Activated T-cell treated with anti-CD3 and anti-CD28 coated beads, Interleukin-2, amount 50 U/mL, for 24 hours (primary cell): ENCODE measurements around the gene RUBCNL.

ENCODE experiments used
- DNase-seq: peaks from one replicate; pipeline ENCODE4 v3.0.0-alpha.2; 2020
- H3K27ac Mint-ChIP-seq: 2 replicates; pipeline ENCODE4 v1.8.0; 2020; ENCODE audit warnings: mild to moderate bottlenecking, mixed read lengths
- H3K27me3 Mint-ChIP-seq: 2 replicates; pipeline ENCODE4 v1.8.0; 2020; ENCODE audit warnings: mixed read lengths
- H3K36me3 Mint-ChIP-seq: 2 replicates; pipeline ENCODE4 v1.8.0; 2020; ENCODE audit warnings: low read depth, mixed read lengths
- H3K4me1 Mint-ChIP-seq: 2 replicates; pipeline ENCODE4 v1.8.0; 2020; ENCODE audit warnings: low read depth, mixed read lengths
- H3K4me3 Mint-ChIP-seq: 2 replicates; pipeline ENCODE4 v1.8.0; 2020; ENCODE audit warnings: mild to moderate bottlenecking, moderate library complexity, mixed read lengths
- H3K9me3 Mint-ChIP-seq: 2 replicates; pipeline ENCODE4 v1.8.0; 2020; ENCODE audit warnings: mixed read lengths

The RUBCNL gene

DNA sequence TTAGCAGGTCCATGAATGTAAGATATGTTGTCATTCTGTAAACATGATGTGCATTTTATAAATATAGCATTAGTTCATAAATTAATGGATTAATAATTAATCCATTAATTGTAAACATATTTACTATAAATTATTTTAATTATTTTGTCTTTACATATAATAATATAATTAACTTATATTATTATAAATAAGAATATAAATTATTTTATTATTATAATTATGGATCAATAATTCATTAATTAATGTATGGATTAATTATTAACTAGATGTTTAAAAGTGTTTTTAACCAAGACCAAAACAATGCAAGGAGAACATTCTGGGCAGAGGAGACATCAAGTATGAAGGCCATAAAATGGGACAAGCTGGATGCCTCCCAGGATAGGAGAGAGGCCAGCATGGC lies 72.0 kb downstream of the RUBCNL start:
- H3K4me3 Mint-ChIP-seq: no peak overlapping the region
- peaks cover 31% of the 10 kb centered on the region for H3K4me1 Mint-ChIP-seq
- H3K9me3 Mint-ChIP-seq: no peaks in the 10 kb centered on the region
- no peak for DNase-seq
- peaks cover 29% of the 10 kb centered on the region for H3K36me3 Mint-ChIP-seq
- no peak overlapping the region for H3K27ac Mint-ChIP-seq
- H3K27me3 Mint-ChIP-seq: no peaks in the 10 kb centered on the region

DNA sequence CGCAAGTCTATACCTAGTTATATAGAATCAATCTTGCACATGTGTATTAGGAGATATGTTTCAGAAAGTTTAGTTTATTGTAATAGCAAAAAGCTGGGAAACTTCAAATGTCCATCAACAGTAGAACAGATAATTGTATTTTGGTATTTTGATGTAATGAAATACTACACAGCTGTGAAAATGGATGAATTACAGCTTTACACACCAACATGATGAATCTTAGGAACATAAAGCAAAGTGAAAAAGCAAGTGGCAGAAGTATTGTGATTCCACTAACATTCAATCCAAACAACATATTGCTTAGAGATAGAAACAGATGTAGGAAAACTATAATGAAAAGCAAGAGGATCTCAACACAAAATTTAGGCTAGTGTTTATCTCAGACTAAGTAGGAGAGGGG lies 72.5 kb downstream of the RUBCNL start:
- no peaks in the 10 kb centered on the region for H3K27me3 Mint-ChIP-seq
- peaks cover 29% of the 10 kb centered on the region for H3K36me3 Mint-ChIP-seq
- H3K27ac Mint-ChIP-seq: no peak overlapping the region
- DNase-seq: no peak
- no peak overlapping the region for H3K4me3 Mint-ChIP-seq
- H3K9me3 Mint-ChIP-seq: no peaks in the 10 kb centered on the region
- H3K4me1 Mint-ChIP-seq: peaks cover 33% of the 10 kb centered on the region

DNA sequence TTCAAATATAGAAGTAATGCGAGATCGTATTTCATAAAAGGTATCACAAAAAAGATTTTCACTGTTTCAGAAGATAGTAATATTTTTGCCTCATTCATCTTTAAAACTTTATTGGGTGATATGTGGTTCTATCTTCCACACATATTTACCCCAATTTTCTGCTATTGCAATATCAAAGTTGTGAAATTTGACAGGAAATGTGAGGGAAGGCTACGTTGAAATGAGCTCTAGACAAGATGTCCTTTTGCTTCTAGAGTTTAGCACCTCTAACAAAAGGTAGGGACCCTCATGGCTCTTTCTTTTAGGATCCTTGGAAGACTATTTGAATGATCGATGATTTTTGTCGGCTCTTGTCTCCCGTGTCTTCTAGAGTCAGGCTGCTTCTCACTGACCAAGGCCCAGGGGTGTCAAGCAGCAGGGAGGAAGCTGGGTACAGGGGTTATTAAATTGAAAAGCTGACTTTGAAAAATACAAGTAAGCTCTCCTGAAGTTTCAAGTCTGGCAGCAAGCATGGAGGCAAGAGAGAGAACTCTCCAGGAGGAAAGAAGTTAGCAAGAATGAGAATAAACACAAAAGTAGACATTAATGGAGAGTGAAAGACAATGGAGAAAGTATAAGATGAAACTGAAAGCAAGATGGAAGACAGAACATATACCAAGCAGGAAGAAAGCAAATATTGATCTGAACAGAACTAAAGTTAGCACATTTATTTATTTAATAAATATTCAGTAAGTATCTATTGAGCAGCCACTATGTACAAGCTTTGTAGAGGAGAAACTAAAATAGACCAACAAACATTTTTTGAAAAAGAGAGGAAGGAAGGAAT lies 73.4 kb downstream of the RUBCNL start:
- peak overlapping the region; percentile 77 for H3K27ac Mint-ChIP-seq
- H3K4me3 Mint-ChIP-seq: peak overlapping the region; percentile 29
- no peak for DNase-seq
- H3K9me3 Mint-ChIP-seq: no peaks in the 10 kb centered on the region
- peaks cover 29% of the 10 kb centered on the region for H3K4me1 Mint-ChIP-seq
- no peaks in the 10 kb centered on the region for H3K27me3 Mint-ChIP-seq
- H3K36me3 Mint-ChIP-seq: peaks cover 29% of the 10 kb centered on the region

DNA sequence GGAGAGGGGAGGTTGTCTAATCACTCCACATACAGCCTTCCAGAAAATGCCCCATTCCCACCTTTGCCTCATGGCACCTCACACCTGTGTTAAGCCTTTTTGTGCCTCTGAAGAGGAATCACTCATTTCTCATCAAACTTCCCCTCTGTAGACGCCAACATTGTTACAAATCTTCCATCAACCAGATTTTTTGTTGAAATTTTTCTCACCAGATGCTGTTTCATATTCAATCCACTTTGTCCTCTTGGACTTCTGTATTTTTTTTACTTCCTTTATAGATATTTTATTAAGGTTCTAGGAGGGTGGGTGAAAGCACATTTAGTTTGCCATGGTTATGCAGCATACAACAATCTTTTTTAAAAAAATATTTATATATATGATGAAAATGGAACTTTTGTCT lies 74.0 kb downstream of the RUBCNL start:
- no peaks in the 10 kb centered on the region for H3K27me3 Mint-ChIP-seq
- no peak for DNase-seq
- no peak overlapping the region for H3K27ac Mint-ChIP-seq
- no peak overlapping the region for H3K4me3 Mint-ChIP-seq
- peaks cover 29% of the 10 kb centered on the region for H3K36me3 Mint-ChIP-seq
- no peaks in the 10 kb centered on the region for H3K9me3 Mint-ChIP-seq
- H3K4me1 Mint-ChIP-seq: peaks cover 25% of the 10 kb centered on the region

DNA sequence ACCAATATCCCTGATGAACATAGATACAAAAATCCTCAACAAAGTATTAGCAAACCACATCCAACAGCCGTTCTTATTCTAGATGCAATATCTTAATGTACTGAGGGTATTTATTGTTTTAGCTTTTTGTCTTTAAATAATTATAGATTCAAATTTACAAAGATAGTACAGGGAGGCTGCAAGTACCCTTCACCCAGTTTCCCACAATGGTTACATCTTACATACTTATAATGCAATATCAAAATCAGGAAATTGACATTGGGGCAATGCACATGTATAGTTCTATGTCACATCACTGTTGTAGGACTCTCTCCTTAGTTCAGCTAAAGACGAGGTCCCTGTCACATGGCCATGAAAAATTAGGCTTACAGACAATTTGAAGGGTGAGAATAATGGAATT lies 75.8 kb downstream of the RUBCNL start:
- no peak overlapping the region for H3K27ac Mint-ChIP-seq
- no peaks in the 10 kb centered on the region for H3K9me3 Mint-ChIP-seq
- H3K4me3 Mint-ChIP-seq: no peak overlapping the region
- H3K27me3 Mint-ChIP-seq: no peaks in the 10 kb centered on the region
- peaks cover 20% of the 10 kb centered on the region for H3K4me1 Mint-ChIP-seq
- DNase-seq: no peak
- H3K36me3 Mint-ChIP-seq: peaks cover 23% of the 10 kb centered on the region

DNA sequence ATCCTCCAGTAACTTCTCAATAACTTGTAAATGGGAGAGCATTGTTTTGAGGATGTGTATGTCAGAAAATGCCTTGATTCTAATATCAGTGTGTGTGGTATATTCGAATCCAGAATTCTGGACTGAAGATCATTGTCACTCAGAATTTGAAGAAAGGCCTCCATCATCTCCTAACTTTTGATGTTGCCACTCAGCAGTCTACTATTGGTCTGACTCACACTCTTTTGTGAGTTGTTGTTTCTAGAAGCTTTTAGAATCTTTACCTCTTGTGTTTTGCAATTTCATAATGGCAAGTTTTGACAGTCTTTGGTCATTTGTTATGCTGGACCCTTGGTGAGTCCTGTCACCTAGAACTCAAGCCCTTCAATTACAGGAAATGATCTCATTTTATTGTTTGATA lies 77.0 kb downstream of the RUBCNL start:
- Mint-ChIP-seq H3K27ac (no peak overlapping the region), H3K36me3 (peaks cover 13% of the 10 kb centered on the region), H3K4me1 (peaks cover 17% of the 10 kb centered on the region), H3K9me3 (no peaks in the 10 kb centered on the region), H3K4me3 (no peak overlapping the region), H3K27me3 (no peaks in the 10 kb centered on the region)
- DNase-seq: no peak

DNA sequence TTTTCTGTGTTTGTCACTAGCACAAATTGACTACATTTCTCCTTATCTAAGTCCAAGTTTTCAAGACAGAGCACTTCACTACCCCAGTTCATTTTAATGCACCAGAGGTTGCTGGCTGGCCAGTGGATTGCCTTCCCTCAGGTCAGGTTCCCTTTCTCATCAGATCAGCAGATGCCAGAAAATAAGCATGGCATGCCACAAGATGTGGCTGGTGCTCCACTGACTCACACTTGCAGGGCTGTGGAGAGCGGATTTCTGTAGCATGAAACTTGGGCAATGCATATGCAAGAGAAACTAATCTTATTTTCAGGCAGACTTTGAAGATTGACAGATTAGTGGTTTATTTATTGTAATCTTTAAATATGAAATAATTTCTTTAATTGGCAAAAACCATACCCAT lies 79.5 kb downstream of the RUBCNL start:
- Mint-ChIP-seq H3K27me3 (no peaks in the 10 kb centered on the region), H3K4me3 (no peak overlapping the region), H3K36me3 (peaks cover 5% of the 10 kb centered on the region), H3K27ac (no peak overlapping the region), H3K9me3 (peaks cover 5% of the 10 kb centered on the region), H3K4me1 (peaks cover 22% of the 10 kb centered on the region)
- DNase-seq: no peak

DNA sequence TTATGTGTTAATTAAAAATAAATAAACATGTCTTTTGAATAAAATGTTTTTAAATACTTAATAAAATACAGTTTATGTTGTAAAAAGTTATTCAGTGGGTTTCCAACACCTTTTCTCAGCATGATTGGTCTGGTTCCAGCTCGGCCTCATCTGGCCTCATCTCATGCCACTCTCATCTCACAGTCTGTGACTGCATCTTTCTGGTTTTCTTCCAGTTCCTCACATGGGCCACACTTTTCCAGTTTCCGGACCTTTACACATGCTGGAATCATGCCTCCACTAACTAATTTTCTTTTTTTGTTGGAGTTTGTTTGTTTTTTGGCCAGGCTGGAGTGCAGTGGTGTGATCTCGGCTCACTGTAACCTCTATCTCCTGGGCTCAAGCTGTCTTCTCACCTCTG lies 82.5 kb downstream of the RUBCNL start:
- Mint-ChIP-seq H3K27me3 (no peaks in the 10 kb centered on the region), H3K4me1 (peaks cover 17% of the 10 kb centered on the region), H3K9me3 (peaks cover 12% of the 10 kb centered on the region), H3K4me3 (no peak overlapping the region), H3K36me3 (peaks cover under 1% of the 10 kb centered on the region), H3K27ac (no peak overlapping the region)
- DNase-seq: no peak

DNA sequence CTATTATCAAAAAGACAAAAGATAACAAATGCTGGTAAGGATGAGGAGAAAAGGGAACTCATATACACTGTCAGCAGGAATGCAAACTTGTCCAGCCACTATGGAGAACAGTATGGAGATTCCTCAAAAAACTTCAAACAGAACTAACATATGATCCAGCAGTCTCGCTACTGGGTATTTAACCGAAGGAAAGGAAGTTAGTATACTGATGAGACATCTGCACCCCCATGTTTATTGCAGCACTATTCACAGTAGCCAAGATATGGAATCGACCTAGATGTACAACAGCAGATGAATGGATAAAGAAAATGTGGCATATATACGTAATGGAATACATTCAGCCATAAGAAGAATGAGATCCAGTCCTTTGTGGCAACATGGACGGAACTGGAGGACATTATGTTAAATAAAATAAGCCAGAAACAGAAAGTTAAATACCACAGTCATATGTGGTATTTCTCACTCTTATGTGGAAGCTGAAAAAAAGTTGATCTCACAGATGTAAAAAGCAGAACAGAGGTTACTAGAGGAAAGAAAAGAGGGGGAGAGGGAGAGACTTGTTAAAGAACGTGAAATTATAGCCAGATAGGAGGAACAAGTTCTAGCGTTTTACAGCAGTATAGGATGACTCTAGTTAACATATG lies 83.2 kb downstream of the RUBCNL start:
- peak overlapping the region; percentile 18 for H3K4me3 Mint-ChIP-seq
- no peak for DNase-seq
- peak overlapping the region; percentile 37 for H3K27ac Mint-ChIP-seq
- H3K4me1 Mint-ChIP-seq: peaks cover 20% of the 10 kb centered on the region
- H3K9me3 Mint-ChIP-seq: peaks cover 14% of the 10 kb centered on the region
- no peaks in the 10 kb centered on the region for H3K27me3 Mint-ChIP-seq
- peaks cover 1% of the 10 kb centered on the region for H3K36me3 Mint-ChIP-seq

DNA sequence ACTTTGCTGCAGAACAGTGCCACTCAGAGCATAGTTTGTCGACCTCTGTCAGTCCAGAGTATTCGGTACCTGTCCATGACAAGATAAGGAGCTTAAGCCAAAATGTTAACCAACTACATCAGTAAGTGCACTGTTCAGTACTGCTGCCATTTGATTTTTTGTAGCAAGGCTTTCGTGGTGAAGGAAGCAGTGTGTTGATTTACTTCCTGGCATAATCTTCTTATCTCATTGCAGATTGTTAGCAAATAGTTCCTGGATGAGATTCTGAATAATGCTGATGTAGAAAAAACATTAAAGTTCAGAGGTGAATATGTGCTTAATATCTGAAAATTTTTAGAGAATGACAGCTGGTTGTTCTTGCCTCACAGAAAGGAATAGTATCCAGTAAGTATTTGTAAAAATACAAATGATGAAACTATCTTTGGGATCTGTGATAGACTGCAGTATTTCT lies 89.7 kb downstream of the RUBCNL start:
- H3K4me3 Mint-ChIP-seq: no peak overlapping the region
- H3K27ac Mint-ChIP-seq: peak overlapping the region; percentile 87
- no peaks in the 10 kb centered on the region for H3K27me3 Mint-ChIP-seq
- DNase-seq: no peak
- H3K9me3 Mint-ChIP-seq: peaks cover 7% of the 10 kb centered on the region
- peaks cover 1% of the 10 kb centered on the region for H3K36me3 Mint-ChIP-seq
- peaks cover 50% of the 10 kb centered on the region for H3K4me1 Mint-ChIP-seq

DNA sequence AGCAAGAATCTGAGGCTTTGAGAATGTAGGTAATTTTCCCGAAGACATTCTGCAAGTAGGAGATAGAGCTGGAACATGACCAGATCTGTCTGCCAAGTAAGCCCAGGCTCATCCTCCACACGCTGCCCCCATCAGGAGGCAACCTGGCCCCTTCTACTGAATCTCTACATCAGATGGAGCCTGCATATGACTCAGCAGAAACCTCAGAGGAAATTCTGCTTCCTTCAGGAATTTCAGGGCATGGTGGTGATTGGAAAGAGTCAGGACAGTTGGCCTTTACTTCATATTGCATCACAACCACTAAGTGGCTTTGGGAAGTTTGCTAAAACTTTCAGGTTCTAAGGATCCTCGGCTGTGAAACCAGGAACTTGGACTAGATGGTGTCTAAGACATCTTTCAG lies 90.1 kb downstream of the RUBCNL start:
- Mint-ChIP-seq H3K9me3 (peaks cover 4% of the 10 kb centered on the region), H3K4me1 (peaks cover 50% of the 10 kb centered on the region)
- no peak for DNase-seq

DNA sequence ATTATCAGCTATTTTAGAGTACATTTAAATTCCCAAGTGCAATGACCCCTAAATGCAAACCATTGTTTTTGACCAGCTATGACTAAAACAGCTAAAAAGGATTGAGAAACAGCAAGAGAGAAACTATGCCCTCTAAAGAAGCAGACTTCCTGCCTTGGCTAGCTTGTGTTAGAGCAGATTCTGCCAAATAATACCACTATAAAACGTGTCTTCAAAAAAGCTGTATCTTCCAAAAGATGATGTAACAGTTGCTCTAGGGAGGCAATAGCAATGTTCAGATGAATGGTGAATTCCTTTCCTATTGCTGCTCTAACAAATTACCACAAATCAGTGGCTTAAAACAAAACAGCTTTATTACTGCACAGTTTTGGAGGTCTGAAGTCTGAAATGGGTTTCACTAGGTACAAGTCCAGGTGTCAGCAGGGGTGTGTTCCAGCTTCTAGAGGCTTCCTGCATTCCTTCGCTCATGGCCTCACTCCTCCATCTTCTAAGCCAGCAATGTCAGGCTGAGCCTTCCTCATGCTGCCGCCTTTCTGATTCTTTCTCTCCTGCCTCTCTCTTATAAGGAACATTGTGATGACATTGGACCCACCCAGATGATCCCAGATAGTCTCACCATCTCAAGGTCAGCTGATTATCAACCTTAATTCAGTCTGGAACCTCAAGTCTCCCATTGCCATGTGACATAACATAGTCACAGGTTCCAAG lies 90.8 kb downstream of the RUBCNL start:
- Mint-ChIP-seq H3K4me3 (peak overlapping the region; percentile 5), H3K9me3 (peaks cover 4% of the 10 kb centered on the region), H3K27me3 (no peaks in the 10 kb centered on the region), H3K27ac (peak overlapping the region; percentile 87), H3K4me1 (peaks cover 53% of the 10 kb centered on the region), H3K36me3 (peaks cover 1% of the 10 kb centered on the region)
- DNase-seq: no peak

More for the DNA sequence above, 90.1 kb downstream of the RUBCNL start:
- H3K4me3 Mint-ChIP-seq: no peak overlapping the region
- H3K27me3 Mint-ChIP-seq: no peaks in the 10 kb centered on the region
- peaks cover 1% of the 10 kb centered on the region for H3K36me3 Mint-ChIP-seq
- peak overlapping the region; percentile 87 for H3K27ac Mint-ChIP-seq

DNA sequence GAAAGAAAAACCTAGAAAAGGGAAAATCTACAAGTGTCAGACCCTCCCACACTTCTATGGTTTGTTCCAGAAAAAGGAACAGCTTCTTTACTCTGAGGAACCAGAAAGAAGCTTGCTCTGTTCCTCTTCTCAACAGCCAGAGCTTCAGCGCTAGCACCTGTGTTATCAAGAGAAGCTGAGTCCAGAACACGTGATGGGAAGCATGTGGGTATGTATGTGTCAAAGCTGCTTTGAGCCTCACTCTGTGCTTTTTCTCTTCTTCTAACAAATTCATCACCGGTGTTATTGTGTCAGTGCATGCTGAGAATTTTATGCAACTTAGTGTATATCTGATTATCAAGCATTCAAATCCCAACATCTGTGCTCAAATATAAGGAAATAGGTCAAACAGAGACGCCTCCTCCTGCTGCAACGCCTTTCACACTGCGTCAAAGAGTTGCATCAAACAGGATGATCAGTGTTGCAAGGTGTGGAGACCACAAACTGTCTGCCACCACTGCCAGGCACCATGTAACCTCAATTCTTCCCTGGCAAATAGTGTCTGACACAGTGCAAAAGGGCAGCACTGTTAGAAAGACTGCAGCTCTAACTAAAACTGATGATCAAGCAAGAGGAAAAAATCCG lies 91.4 kb downstream of the RUBCNL start:
- Mint-ChIP-seq H3K4me3 (peak overlapping the region; percentile 44), H3K36me3 (peaks cover 1% of the 10 kb centered on the region), H3K4me1 (peaks cover 57% of the 10 kb centered on the region), H3K27ac (peak overlapping the region; percentile 87), H3K27me3 (no peaks in the 10 kb centered on the region), H3K9me3 (peaks cover 4% of the 10 kb centered on the region)
- no peak for DNase-seq

DNA sequence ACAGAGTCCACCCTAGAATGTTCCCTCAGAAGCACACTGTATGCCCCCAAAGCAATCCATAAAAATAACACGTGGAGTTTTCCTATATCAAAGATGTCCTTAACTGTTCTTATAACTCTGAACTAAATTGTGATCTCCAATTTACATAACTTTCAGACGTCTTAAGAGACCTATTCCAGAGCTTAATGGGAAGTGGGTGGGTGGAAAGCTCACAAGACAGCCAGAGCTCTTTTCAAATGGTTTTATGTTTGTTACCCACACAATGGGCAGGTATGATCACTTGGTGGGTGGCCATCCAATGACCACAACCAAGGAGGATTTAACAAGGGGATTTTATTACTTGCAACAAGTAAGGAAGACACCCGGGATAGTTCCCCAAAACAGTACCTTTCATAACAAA lies 93.6 kb downstream of the RUBCNL start:
- no peaks in the 10 kb centered on the region for H3K36me3 Mint-ChIP-seq
- DNase-seq: no peak
- peak overlapping the region; percentile 15 for H3K27ac Mint-ChIP-seq
- no peaks in the 10 kb centered on the region for H3K27me3 Mint-ChIP-seq
- H3K4me1 Mint-ChIP-seq: peaks cover 57% of the 10 kb centered on the region
- H3K9me3 Mint-ChIP-seq: no peaks in the 10 kb centered on the region
- H3K4me3 Mint-ChIP-seq: no peak overlapping the region
